ENCODE measurements around the gene SMARCA4.
"Not testable (repeated sequence)": the region's sequence is repeated elsewhere in the genome, so short reads cannot be mapped to it uniquely, and the experiment has no call there.

The SMARCA4 gene

DNA sequence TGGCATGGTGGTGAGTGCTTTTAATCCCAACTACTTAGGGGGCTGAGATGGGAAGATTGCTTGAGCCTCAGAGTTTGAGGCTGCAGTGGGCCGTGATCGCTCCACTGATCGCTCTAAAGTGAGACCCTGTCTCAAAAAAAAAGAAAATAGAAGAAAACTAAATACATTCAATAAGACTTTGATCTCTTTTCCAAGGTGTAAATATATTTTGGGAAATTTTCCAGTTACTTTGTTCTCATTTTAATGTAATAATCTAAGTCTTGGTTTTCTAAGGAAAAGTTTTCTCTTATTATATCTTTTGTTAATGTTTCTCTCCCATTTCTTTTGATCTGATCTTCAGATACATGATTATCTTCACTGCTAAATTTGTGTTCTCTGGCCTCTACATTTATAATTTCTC, 138.0 kb downstream of the SMARCA4 start:
- no peak for DNase-seq (ENCODE audit: low spot score)

DNA sequence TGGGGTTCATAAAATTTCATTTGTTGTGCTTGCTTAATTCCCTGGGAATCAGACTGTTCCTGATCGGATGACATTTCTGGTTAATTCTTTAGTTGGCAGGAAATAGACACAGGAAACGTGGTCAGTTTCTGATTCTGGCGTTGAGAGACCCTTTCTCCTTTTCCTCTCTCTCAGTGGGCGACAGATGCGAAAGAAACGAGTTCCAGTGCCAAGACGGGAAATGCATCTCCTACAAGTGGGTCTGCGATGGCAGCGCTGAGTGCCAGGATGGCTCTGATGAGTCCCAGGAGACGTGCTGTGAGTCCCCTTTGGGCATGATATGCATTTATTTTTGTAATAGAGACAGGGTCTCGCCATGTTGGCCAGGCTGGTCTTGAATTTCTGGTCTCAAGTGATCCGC, 139.2 kb downstream of the SMARCA4 start:
- no peak for DNase-seq (ENCODE audit: low spot score)

- no peak for DNase-seq (ENCODE audit: low spot score)
These were observed 140.2 kb downstream of the SMARCA4 start for GRCh38 chr19:11101057-11101456.

- DNase-seq (ENCODE audit: low spot score), result no peak
These were observed 142.1 kb downstream of the SMARCA4 start for GRCh38 chr19:11102944-11103343.

DNA sequence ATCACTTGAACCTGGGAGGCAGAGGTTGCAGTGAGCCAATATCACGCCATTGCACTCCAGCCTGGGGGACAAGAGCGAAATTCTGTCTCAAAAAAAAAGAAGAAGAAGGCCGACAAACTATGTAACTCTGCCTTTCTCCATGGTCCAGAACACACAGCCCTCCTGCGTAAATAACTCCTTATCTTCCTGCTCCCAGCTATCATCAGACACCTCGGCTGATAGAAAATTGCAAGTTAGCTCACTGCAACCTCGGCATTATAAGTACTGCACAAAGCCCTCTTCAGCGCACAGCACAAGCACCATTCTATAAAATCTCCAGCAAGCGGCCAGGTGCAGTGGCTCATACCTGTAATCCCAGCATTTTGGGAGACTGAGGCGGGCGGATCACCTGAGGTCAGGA, 142.8 kb downstream of the SMARCA4 start:
- DNase-seq (ENCODE audit: low spot score), result not testable (repeated sequence)

- DNase-seq (ENCODE audit: low spot score), result no peak
These were observed 144.3 kb downstream of the SMARCA4 start for GRCh38 chr19:11105014-11105636.

DNA sequence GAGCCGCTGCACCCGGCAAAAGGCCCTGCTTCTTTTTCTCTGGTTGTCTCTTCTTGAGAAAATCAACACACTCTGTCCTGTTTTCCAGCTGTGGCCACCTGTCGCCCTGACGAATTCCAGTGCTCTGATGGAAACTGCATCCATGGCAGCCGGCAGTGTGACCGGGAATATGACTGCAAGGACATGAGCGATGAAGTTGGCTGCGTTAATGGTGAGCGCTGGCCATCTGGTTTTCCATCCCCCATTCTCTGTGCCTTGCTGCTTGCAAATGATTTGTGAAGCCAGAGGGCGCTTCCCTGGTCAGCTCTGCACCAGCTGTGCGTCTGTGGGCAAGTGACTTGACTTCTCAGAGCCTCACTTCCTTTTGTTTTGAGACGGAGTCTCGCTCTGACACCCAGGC, 145.6 kb downstream of the SMARCA4 start:
- DNase-seq (ENCODE audit: low spot score), result no peak

DNA sequence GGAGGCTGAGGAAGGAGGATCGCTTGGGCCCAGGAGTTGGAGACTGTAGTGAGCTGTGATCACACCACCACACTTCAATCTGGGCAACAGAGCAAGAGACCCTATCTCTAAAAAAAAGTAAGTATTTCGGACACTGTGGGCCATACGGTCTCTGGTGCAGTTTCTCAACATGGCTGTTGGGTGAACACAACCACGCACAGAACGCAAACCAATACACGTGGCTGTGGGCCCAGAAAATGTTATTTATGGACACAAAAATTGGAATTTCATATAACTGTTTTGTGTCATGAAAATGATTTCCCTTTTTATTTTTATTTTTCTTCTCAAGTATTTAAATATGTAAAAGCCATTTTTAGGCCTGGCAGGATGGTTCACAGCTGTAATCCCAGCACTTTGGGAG, 147.9 kb downstream of the SMARCA4 start:
- DNase-seq (ENCODE audit: low spot score), result no peak

- DNase-seq (ENCODE audit: low spot score), result no peak
These were observed 150.4 kb downstream of the SMARCA4 start for GRCh38 chr19:11111117-11111770.

DNA sequence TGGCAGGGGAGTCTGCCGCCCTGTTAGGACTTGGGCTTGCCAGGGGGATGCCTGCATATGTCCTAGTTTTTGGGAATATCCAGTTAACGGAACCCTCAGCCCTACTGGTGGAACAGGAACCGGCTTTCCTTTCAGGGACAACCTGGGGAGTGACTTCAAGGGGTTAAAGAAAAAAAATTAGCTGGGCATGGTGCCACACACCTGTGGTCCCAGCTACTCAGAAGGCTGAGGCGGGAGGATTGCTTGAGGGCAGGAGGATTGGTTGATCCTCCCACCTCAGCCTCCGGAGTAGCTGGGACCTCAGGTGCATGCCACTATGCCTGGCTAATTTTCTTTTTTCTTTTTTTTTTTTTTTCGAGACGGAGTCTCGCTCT, 150.9 kb downstream of the SMARCA4 start:
- no peak for DNase-seq (ENCODE audit: low spot score)

Measured in germinal center (tissue), 1 donor.